Ovary (tissue), 9 donors: Measurements from ENCODE around the gene MCTP1. TPM values are rescaled to one million over a fixed set of nuclear protein-coding genes. Genes with fewer than 3 reads are reported as not detected.

Experiments used
- DNase-seq, 5 donors: peaks; one replicate each; pipeline ENCODE4 v3.0.0-alpha.2; 2019 to 2020
- H3K27ac ChIP-seq, 2 donors: fragments of 200-600 bp; one replicate each; pipeline versions ENCODE4 v1.5.1 to v1.8.0; 2019 to 2022
- H3K27me3 ChIP-seq: fragments of 200-600 bp; one replicate; pipeline ENCODE4 v1.8.0; 2022
- H3K36me3 ChIP-seq: fragments of 200-600 bp; sonication (generic); one replicate; pipeline ENCODE4 v1.5.1; 2019
- H3K4me1 ChIP-seq: one replicate; pipeline ENCODE4 v1.8.1; 2013; ENCODE audit warnings: mild to moderate bottlenecking, moderate library complexity; ENCODE audit not compliant: insufficient read depth
- H3K4me3 ChIP-seq: fragments of 200-600 bp; sonication (generic); one replicate; pipeline ENCODE4 v1.5.1; 2017
- H3K9me3 ChIP-seq, 2 donors: fragments of 200-600 bp in 1 of 2; sonication (generic) in 1 of 2; one replicate each; pipeline versions ENCODE4 v1.5.1 to v1.8.1; 2013 to 2019; ENCODE audit warnings: mild to moderate bottlenecking in 1 of 2, moderate library complexity in 1 of 2
- EP300 ChIP-seq: sonication (generic); formaldehyde crosslinking; IDR thresholded peaks from one replicate; pipeline ENCODE4 v1.6.1; 2017; ENCODE audit warnings: antibody characterized with exemption
- POLR2A ChIP-seq: fragments of 450-650 bp; IDR thresholded peaks from one replicate; pipeline ENCODE4 v1.6.1; 2017; ENCODE audit warnings: antibody characterized with exemption, mild to moderate bottlenecking, moderate library complexity
- WGBS, 3 donors: extraction: QIAGEN DNeasy Blood & Tissue Kit in 1 of 3; methylation state at CpG; one replicate each; pipeline versions ENCODE4 v1.1.5 to v1.1.7; 2013 to 2017; 5-methylcytosine and 5-hydroxymethylcytosine counted together
- intact Hi-C, 4 donors: fragments of 100-400 bp; cut with DNase I; formaldehyde crosslinking; loops; one replicate each; pipeline versions ENCODE4 v1.11.0 to v1.15.1; 2022 to 2023
- polyA plus RNA-seq, 2 donors: library from polyadenylated mRNA; stranded (reverse); fragments of 200-250 nt in 1 of 2; fragments of 350-450 nt in 1 of 2; fragmentation: Illumina TruSeq in 1 of 2; extraction: RNeasy Lipid Tissue Mini Kit (QIAGEN cat#74804) in 1 of 2; gene quantifications; one replicate each; pipeline ENCODE4 v1.2.3, GENCODE V29; 2013 to 2014
- total RNA-seq, 7 donors: library from RNA; depleted of rRNA in 2 of 7; stranded (reverse); fragments of >200 nt in 2 of 7; fragmentation: NEBNext Ultra II Directional in 3 of 7; extraction: Animal tissue kit (Norgen Biotek cat#: 25700) in 3 of 7; gene quantifications; one replicate each; pipeline versions ENCODE4 v1.1.0 to v1.2.4, GENCODE V29; 2016 to 2023
- TF ChIP-seq, protein P1 (sequence below), 3 donors: fragments of 450-650 bp in 2 of 3; fragments of 200-600 bp in 1 of 3; IDR thresholded peaks; one replicate each; pipeline versions ENCODE4 v1.5.1 to v1.8.0; 2016 to 2022; ENCODE audit warnings: antibody characterized with exemption in 3 of 3, mild to moderate bottlenecking in 1 of 3
- donor health status: DM: no; HTN: no; CAD: no; lungs with moderate emphysema.
- donor health status: DM: no; HTN: no; CAD: no.
- donor health status: Bipolar disorder and iron deficiency.
- donor health status: DM: yes; HTN: yes; CAD: no.
- donor health status: DM: no; HTN: no; CAD: no.
- donor health status: DM: yes; HTN: yes; CAD: no.

Gene MCTP1
- total and polyA plus RNA-seq, 9 donors, result 1.7 to 11.4 (median 5.0) TPM

GRCh38 chr5:94731471-94731870, 553.4 kb downstream of the MCTP1 start:
- Histone ChIP-seq H3K4me3 (no peak overlapping the region), H3K4me1 (no peaks in the 10 kb centered on the region), H3K9me3 (no peaks in the 10 kb centered on the region), H3K27ac (no peak overlapping the region), H3K27me3 (no peaks in the 10 kb centered on the region), H3K36me3 (no peaks in the 10 kb centered on the region)
- TF ChIP-seq POLR2A (no peak), EP300 (no peak)
- TF ChIP-seq, protein P1, sequence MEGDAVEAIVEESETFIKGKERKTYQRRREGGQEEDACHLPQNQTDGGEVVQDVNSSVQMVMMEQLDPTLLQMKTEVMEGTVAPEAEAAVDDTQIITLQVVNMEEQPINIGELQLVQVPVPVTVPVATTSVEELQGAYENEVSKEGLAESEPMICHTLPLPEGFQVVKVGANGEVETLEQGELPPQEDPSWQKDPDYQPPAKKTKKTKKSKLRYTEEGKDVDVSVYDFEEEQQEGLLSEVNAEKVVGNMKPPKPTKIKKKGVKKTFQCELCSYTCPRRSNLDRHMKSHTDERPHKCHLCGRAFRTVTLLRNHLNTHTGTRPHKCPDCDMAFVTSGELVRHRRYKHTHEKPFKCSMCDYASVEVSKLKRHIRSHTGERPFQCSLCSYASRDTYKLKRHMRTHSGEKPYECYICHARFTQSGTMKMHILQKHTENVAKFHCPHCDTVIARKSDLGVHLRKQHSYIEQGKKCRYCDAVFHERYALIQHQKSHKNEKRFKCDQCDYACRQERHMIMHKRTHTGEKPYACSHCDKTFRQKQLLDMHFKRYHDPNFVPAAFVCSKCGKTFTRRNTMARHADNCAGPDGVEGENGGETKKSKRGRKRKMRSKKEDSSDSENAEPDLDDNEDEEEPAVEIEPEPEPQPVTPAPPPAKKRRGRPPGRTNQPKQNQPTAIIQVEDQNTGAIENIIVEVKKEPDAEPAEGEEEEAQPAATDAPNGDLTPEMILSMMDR (IDR thresholded peaks at IDR 0.05), result no peak
- intact Hi-C loops, result no loop called here
- WGBS, 3 donors, result 16 to 42% (median 21%) methylated on average over 1 of the region's 1 CpG
- no peak for DNase-seq

- TF ChIP-seq EP300, result no peak
- TF ChIP-seq POLR2A, result no peak
- TF ChIP-seq, protein P1 (IDR thresholded peaks at IDR 0.05), result no peak
- no peak overlapping the region for H3K4me3 ChIP-seq
- H3K27me3 ChIP-seq, result no peaks in the 10 kb centered on the region
- H3K4me1 ChIP-seq, result no peaks in the 10 kb centered on the region
- H3K27ac ChIP-seq, result no peak overlapping the region
- WGBS, 3 donors, result 33 to 48% (median 40%) methylated on average over 1 of the region's 1 CpG
- H3K36me3 ChIP-seq, result no peaks in the 10 kb centered on the region
- DNase-seq, result no peak
- intact Hi-C loops, result no loop called here
- H3K9me3 ChIP-seq, result no peaks in the 10 kb centered on the region
These were observed 559.8 kb downstream of the MCTP1 start for GRCh38 chr5:94725142-94725541.

DNA sequence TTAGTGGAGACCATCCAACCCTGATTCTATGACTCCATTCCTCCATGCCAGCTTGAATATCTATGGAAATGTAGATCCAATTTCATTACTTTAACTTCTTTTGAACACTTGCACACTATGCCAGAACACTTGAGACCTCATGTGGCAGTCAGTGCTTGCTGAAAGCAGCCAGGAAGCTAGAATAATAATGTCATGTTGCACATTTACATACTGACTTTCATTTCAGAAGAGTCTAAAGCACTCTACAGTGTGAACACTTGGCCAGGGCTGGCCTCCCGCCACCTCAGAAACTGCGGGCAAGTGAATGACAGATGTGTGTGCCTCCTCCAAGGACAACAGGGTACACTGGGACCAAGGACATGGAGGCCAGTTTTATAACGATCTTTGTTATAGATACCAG, 569.1 kb downstream of the MCTP1 start:
- H3K27me3 ChIP-seq, result no peaks in the 10 kb centered on the region
- no peaks in the 10 kb centered on the region for H3K36me3 ChIP-seq
- intact Hi-C loops, result no loop called here
- H3K4me1 ChIP-seq, result no peaks in the 10 kb centered on the region
- no peak overlapping the region for H3K27ac ChIP-seq
- no peaks in the 10 kb centered on the region for H3K9me3 ChIP-seq
- H3K4me3 ChIP-seq, result no peak overlapping the region
- 75 to 77% (median 75%) methylated on average over 3 of the region's 3 CpGs for WGBS, 3 donors
- DNase-seq, result no peak
- TF ChIP-seq, protein P1 (IDR thresholded peaks at IDR 0.05), result no peak
- TF ChIP-seq EP300 (no peak), POLR2A (no peak)

GRCh38 chr5:94711785-94712184, 573.1 kb downstream of the MCTP1 start:
- H3K4me1 ChIP-seq, result no peaks in the 10 kb centered on the region
- intact Hi-C loops, result no loop called here
- no peaks in the 10 kb centered on the region for H3K27me3 ChIP-seq
- H3K27ac ChIP-seq, result no peak overlapping the region
- H3K9me3 ChIP-seq, result no peaks in the 10 kb centered on the region
- H3K36me3 ChIP-seq, result no peaks in the 10 kb centered on the region
- no peak for DNase-seq
- no peak overlapping the region for H3K4me3 ChIP-seq
- TF ChIP-seq, protein P1 (IDR thresholded peaks at IDR 0.05), result no peak
- TF ChIP-seq EP300 (no peak), POLR2A (no peak)

GRCh38 chr5:94709277-94709676, 575.6 kb downstream of the MCTP1 start:
- Histone ChIP-seq H3K9me3 (no peaks in the 10 kb centered on the region), H3K27ac (no peak overlapping the region), H3K36me3 (no peaks in the 10 kb centered on the region), H3K27me3 (no peaks in the 10 kb centered on the region), H3K4me1 (no peaks in the 10 kb centered on the region), H3K4me3 (no peak overlapping the region)
- TF ChIP-seq EP300 (no peak), POLR2A (no peak)
- TF ChIP-seq, protein P1 (IDR thresholded peaks at IDR 0.05), result no peak
- 88 to 95% (median 94%) methylated on average over 1 of the region's 1 CpG for WGBS, 3 donors
- intact Hi-C loops, result no loop called here
- DNase-seq, result no peak
